K562 (cell line): ENCODE data around the gene SMYD2. TPM values are rescaled to one million over a fixed set of nuclear protein-coding genes. Genes with fewer than 3 reads are reported as not detected.
A peak's percentile ranks its signal among the peaks of the same experiment; 100 is the strongest.

Source experiments
- ATAC-seq: fragments of 200-7000 bp; cut with Tn5 transposase; 3 replicates; pipeline ENCODE4 v1.9.1; 2020; ENCODE audit warnings: moderate library complexity
- BruUV-seq: library from RNA; stranded (reverse); fragments of 400-500 nt; replicated peaks from 2 replicates; lab custom pipeline; 2021; lab: Mats Ljungman, UMichigan
- CTCF ChIA-PET: fragments of 300-600 bp; formaldehyde crosslinking; extraction: SDS; loops from one replicate; lab custom pipeline; 2021; ENCODE audit warnings: low intra/inter-chr PET ratio; lab: Yijun Ruan, JAX
- POLR2A ChIA-PET: fragments of 300-600, 350-650 bp; sonication (Branson Sonifier 250); formaldehyde crosslinking; extraction: SDS; loops from one replicate; lab custom pipeline; 2021; ENCODE audit warnings: antibody characterized with exemption, inconsistent platforms; lab: Yijun Ruan, JAX
- DNase-seq, 4 experiments: peaks; one replicate each; pipeline versions ENCODE4 v3.0.0 to v3.0.0-alpha.2; 2011 to 2018; ENCODE audit warnings: low spot score in 3 of 4, mixed read lengths in 3 of 4; ENCODE audit errors: extremely low read depth in 1 of 4
- FAIRE-seq: peaks from 2 replicates; lab custom pipeline; 2011; peaks lifted over from hg19 to GRCh38; lab: Jason Lieb, UNC
- H2AFZ ChIP-seq: 2 replicates; pipeline ENCODE4 v1.6.0; 2011; ENCODE audit warnings: low read depth, low read length, control low read depth, inconsistent platforms
- H3K27ac ChIP-seq: fragments of 200-600 bp; 3 replicates; pipeline ENCODE4 v1.8.0; 2011; ENCODE audit warnings: low read depth, mild to moderate bottlenecking, control low read depth, inconsistent platforms, low read length, moderate library complexity, mixed read lengths; ENCODE audit errors: extremely low read depth
- H3K27me3 ChIP-seq, 2 experiments: fragments of 300-600 bp in 1 of 2; 2 replicates in 1 of 2; 3 replicates in 1 of 2; pipeline versions ENCODE4 v1.6.0 to v1.8.0; 2011; ENCODE audit warnings: inconsistent platforms in 2 of 2, low read length in 2 of 2, mild to moderate bottlenecking in 1 of 2, mixed read lengths in 1 of 2, moderate library complexity in 1 of 2; ENCODE audit not compliant: control insufficient read depth in 2 of 2, insufficient read depth in 2 of 2
- H3K36me3 ChIP-seq: fragments of 300-600 bp; 3 replicates; pipeline ENCODE4 v1.8.0; 2011; ENCODE audit warnings: mild to moderate bottlenecking, low read length, inconsistent platforms; ENCODE audit not compliant: control insufficient read depth, insufficient read depth
- H3K4me1 ChIP-seq, 2 experiments: fragments of 200-600 bp in 1 of 2; replicated peaks in 1 of 2; 2 replicates in 1 of 2; 3 replicates in 1 of 2; pipeline versions ENCODE4 v1.5.1 to v1.8.0; 2011; ENCODE audit warnings: inconsistent platforms in 2 of 2, low read length in 2 of 2, mild to moderate bottlenecking in 1 of 2, mixed read lengths in 1 of 2, moderate library complexity in 1 of 2; ENCODE audit not compliant: control insufficient read depth in 2 of 2, insufficient read depth in 2 of 2
- H3K4me2 ChIP-seq: 2 replicates; pipeline ENCODE4 v1.6.1; 2011; ENCODE audit warnings: low read length, control low read depth, inconsistent platforms, mixed read lengths; ENCODE audit not compliant: insufficient read depth
- H3K4me3 ChIP-seq: fragments of 200-600 bp; sonication (generic), shearing (Covaris generic); 2 replicates; pipeline ENCODE4 v1.5.1; 2016; ENCODE audit warnings: control low read depth, inconsistent platforms
- H3K79me2 ChIP-seq: fragments of 200-600 bp; 3 replicates; pipeline ENCODE4 v1.8.0; 2011; ENCODE audit warnings: low read length, inconsistent platforms; ENCODE audit not compliant: control insufficient read depth, insufficient read depth
- H3K9ac ChIP-seq, 2 experiments: 2 replicates each; pipeline versions ENCODE4 v1.6.0 to v1.6.1; 2011; ENCODE audit warnings: low read depth in 2 of 2, low read length in 2 of 2, control low read depth in 1 of 2, inconsistent platforms in 1 of 2, mild to moderate bottlenecking in 1 of 2, mixed read lengths in 1 of 2; ENCODE audit not compliant: insufficient read depth in 1 of 2
- H3K9me1 ChIP-seq: one replicate; pipeline ENCODE4 v1.6.0; 2011; ENCODE audit warnings: inconsistent platforms, mild to moderate bottlenecking, low read length, moderate library complexity; ENCODE audit not compliant: control insufficient read depth, insufficient read depth
- H3K9me3 ChIP-seq: replicated peaks from 2 replicates; pipeline ENCODE4 v1.5.1; 2011; ENCODE audit warnings: low read depth, low read length, inconsistent platforms; ENCODE audit not compliant: control insufficient read depth, insufficient read depth
- H4K20me1 ChIP-seq: replicated peaks from 2 replicates; pipeline ENCODE4 v1.6.1; 2011; ENCODE audit warnings: low read length, inconsistent platforms, mixed read lengths; ENCODE audit not compliant: control insufficient read depth, insufficient read depth
- ARID1B ChIP-seq: fragments of 450-650 bp; IDR thresholded peaks from 2 replicates; pipeline ENCODE4 v1.6.1; 2016; ENCODE audit warnings: antibody characterized with exemption, mild to moderate bottlenecking, inconsistent platforms
- DPF2 ChIP-seq: fragments of 450-650 bp; IDR thresholded peaks from 2 replicates; pipeline ENCODE4 v1.6.1; 2016
- ETV5 ChIP-seq: sonication (generic); formaldehyde crosslinking; IDR thresholded peaks from 2 replicates; pipeline ENCODE4 v1.4.0; 2020; ENCODE audit warnings: low read depth, mild to moderate bottlenecking, missing genetic modification reagents
- FOSL1 ChIP-seq: fragments of 200-800 bp; sonication (Bioruptor generic); conservative IDR thresholded peaks from 2 replicates; pipeline ENCODE4 v1.6.1; 2016; ENCODE audit warnings: missing genetic modification characterization, missing compliant biosample characterization
- JUN ChIP-seq, 2 experiments: sonication (generic) in 1 of 2; formaldehyde crosslinking in 1 of 2; IDR thresholded peaks; 2 replicates each; pipeline versions ENCODE4 v1.6.1 to v1.8.0; 2012 to 2022; ENCODE audit warnings: borderline replicate concordance in 2 of 2, mild to moderate bottlenecking in 2 of 2, improper control_type of control experiment in 1 of 2, low read depth in 1 of 2, low read length in 1 of 2, missing genetic modification reagents in 1 of 2
- JUNB ChIP-seq: fragments of 450-650 bp; formaldehyde crosslinking; conservative IDR thresholded peaks from 2 replicates; pipeline ENCODE4 v1.4.0; 2020; ENCODE audit warnings: mild to moderate bottlenecking
- LCOR ChIP-seq: sonication (generic); formaldehyde crosslinking; IDR thresholded peaks from 2 replicates; pipeline ENCODE4 v1.8.0; 2022; ENCODE audit warnings: mild to moderate bottlenecking, missing genetic modification reagents
- MAZ ChIP-seq, 2 experiments: fragments of 450-650 bp in 1 of 2; sonication (generic) in 1 of 2; formaldehyde crosslinking; IDR thresholded peaks in 1 of 2; conservative IDR thresholded peaks in 1 of 2; 2 replicates each; pipeline versions ENCODE4 v1.4.0 to v1.5.0; 2020; ENCODE audit warnings: mild to moderate bottlenecking in 1 of 2, missing genetic modification reagents in 1 of 2
- MEF2D ChIP-seq: conservative IDR thresholded peaks from 2 replicates; pipeline ENCODE4 v1.6.1; 2016; ENCODE audit warnings: low read depth, missing genetic modification characterization, missing compliant biosample characterization
- MTF1 ChIP-seq: fragments of 250-450 bp; sonication (Bioruptor Pico); IDR thresholded peaks from 2 replicates; pipeline ENCODE4 v1.9.0; 2021; ENCODE audit warnings: moderate library complexity, mild to moderate bottlenecking, inconsistent platforms, borderline replicate concordance
- POLR2AphosphoS2 ChIP-seq: IDR thresholded peaks from 2 replicates; pipeline ENCODE4 v1.6.1; 2012; ENCODE audit warnings: low read length, improper control_type of control experiment
- RBM22 ChIP-seq: fragments of 200-400 bp; formaldehyde crosslinking; IDR thresholded peaks from 2 replicates; pipeline ENCODE4 v1.6.1; 2018; ENCODE audit warnings: low read length, low read depth; ENCODE audit not compliant: poor library complexity, severe bottlenecking
- SIRT6 ChIP-seq: IDR thresholded peaks from one replicate; pipeline ENCODE4 v1.6.1; 2012; ENCODE audit warnings: low read depth, mild to moderate bottlenecking, control low read depth, inconsistent platforms, low read length, moderate library complexity
- SMARCE1 ChIP-seq: fragments of 450-650 bp; IDR thresholded peaks from 2 replicates; pipeline ENCODE4 v1.7.1; 2016; ENCODE audit warnings: mild to moderate bottlenecking
- TEAD4 ChIP-seq, 2 experiments: sonication (generic) in 1 of 2; formaldehyde crosslinking in 1 of 2; IDR thresholded peaks; 2 replicates each; pipeline versions ENCODE4 v1.6.1 to v1.8.0; 2012 to 2022; ENCODE audit warnings: borderline replicate concordance in 1 of 2, inconsistent platforms in 1 of 2, low read length in 1 of 2, mild to moderate bottlenecking in 1 of 2, missing genetic modification reagents in 1 of 2
- ZNF583 ChIP-seq: fragments of 250-450 bp; sonication (Bioruptor Pico); IDR thresholded peaks from 2 replicates; pipeline ENCODE4 v1.4.0; 2020
- WGBS: fragments of 100-300 bp; shearing (Covaris generic); methylation state at CpG from one replicate; pipeline ENCODE4 v1.1.6; 2016; ENCODE audit warnings: low coverage, mixed read lengths; ENCODE audit not compliant: insufficient coverage; ENCODE audit errors: missing lambda C conversion rate; 5-methylcytosine and 5-hydroxymethylcytosine counted together
- in situ Hi-C: fragments of 300-500 bp; cut with MboI; formaldehyde crosslinking; loops from 4 replicates; pipeline ENCODE4 v1.15.0; 2018; ENCODE audit warnings: inconsistent platforms, mixed read lengths
- intact Hi-C: fragments of 100-400 bp; cut with micrococcal nuclease; formaldehyde crosslinking; loops from 2 replicates; pipeline ENCODE4 v1.14.2; 2022
- polyA plus RNA-seq, 8 experiments: library from polyadenylated mRNA; depleted of rRNA in 4 of 8; stranded (reverse) in 5 of 8; unstranded in 3 of 8; fragments of >200 nt; fragmentation: Nextera tagmentation in 2 of 8; fragmentation: Illumina TruSeq in 1 of 8; extraction: Ambion mirVana in 2 of 8; extraction: Trizol in 1 of 8; gene quantifications; 2 replicates each; pipeline versions ENCODE4 v1.2.1 to v1.2.3, GENCODE V29; 2011 to 2014; ENCODE audit warnings: inconsistent platforms in 1 of 8, missing spikeins in 1 of 8
- total RNA-seq, 7 experiments: library from RNA; depleted of rRNA in 6 of 7; stranded (reverse); fragments of >200 nt in 6 of 7; fragmentation: Illumina TruSeq in 2 of 7; extraction: Trizol in 2 of 7; gene quantifications; 2 replicates each; pipeline versions ENCODE4 v1.2.1 to v1.2.3, GENCODE V29; 2011 to 2021; ENCODE audit warnings: low replicate concordance in 1 of 7
- TF ChIP-seq, protein P1 (sequence below): sonication (generic); IDR thresholded peaks from 2 replicates; pipeline ENCODE4 v1.6.1; 2016
- TF ChIP-seq, protein P2 (sequence below): IDR thresholded peaks from 2 replicates; pipeline ENCODE4 v1.6.1; 2011; ENCODE audit warnings: borderline replicate concordance, low read depth, mild to moderate bottlenecking, moderate library complexity, low read length; ENCODE audit not compliant: insufficient read depth, poor library complexity, severe bottlenecking

The SMYD2 gene
- total and polyA plus RNA-seq, 9 of the 15 experiments (the other 6 are each of a cell fraction or from before 2014, with no cell fraction given) = 13.8 to 81.3 (median 39.9) TPM

DNA sequence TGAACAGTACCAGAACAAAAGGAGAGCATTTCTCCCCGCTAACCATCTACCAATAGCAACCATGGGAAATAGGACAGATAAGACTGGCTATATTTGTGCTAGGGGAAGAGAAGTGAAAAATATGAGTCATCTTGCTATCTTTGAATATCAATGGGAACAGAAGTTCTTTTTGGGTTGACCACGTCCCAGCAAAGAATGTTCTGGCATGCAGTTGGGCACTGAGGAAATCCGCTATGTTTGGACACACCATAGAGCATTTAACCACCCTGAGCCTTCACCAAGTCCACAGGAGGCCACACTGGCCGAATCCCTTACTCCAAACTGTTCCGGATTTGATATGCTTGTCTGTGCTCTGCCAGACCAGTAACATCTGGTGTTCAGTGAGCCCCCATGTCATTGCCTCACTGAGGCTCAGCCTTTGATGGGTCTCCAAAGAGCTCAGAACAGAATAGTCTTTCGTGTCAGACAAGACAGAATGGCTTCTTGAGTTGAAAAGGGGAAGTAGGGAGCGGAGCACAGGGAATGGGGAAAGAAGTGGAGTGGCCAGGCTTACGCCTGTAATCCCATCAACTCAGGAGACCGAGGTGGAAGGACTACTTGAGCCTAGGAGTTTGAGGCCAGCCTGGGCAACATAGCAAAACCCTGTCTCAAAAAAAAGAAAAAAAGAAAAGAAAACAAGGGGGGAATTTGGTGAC is 81.4 kb downstream of the SMYD2 start:
- H3K4me2 ChIP-seq = peak overlapping the region; percentile 42
- FAIRE-seq (peak; percentile 72), ATAC-seq (peak; percentile 66), DNase-seq (peak in 2 of 4 experiments; percentile 26 to 27)
- in situ Hi-C loops = no loop called here
- peaks cover 0 to 23% of the 10 kb centered on the region in 2 experiments; a peak in 3 of 5 replicates for H3K4me1 ChIP-seq
- H3K79me2 ChIP-seq = no peaks in the 10 kb centered on the region
- H2AFZ ChIP-seq = peak overlapping the region; percentile 75
- H3K27me3 ChIP-seq = peaks cover 8 to 24% of the 10 kb centered on the region in 2 experiments; a peak in 4 of 5 replicates
- ChIA-PET POLR2A (interaction anchor here (1.1 kb wide), 1 partner anchor 30 kb away, joined by 3 read pairs; no protein-coding TSS in a partner anchor), CTCF (no interaction called here)
- BruUV-seq = no TSS peak
- no peaks in the 10 kb centered on the region for H3K36me3 ChIP-seq
- H3K9me3 ChIP-seq = no peaks in the 10 kb centered on the region
- intact Hi-C loops = no loop called here
- no peak overlapping the region for H3K27ac ChIP-seq
- no peak overlapping the region for H3K4me3 ChIP-seq
- no peaks in the 10 kb centered on the region for H3K9me1 ChIP-seq
- H4K20me1 ChIP-seq = no peaks in the 10 kb centered on the region
- H3K9ac ChIP-seq = no peak overlapping the region
- 4% methylated on average over 9 of the region's 9 CpGs for WGBS
- TF ChIP-seq TEAD4 (IDR thresholded peaks at IDR 0.05; ENCODE audit: low read length) (peak; percentile 19; the same call in 1 of the 2 replicates), TEAD4 (CRISPR knock-in tag; IDR thresholded peaks at IDR 0.05; ENCODE audit: borderline replicate concordance) (no peak), DPF2 (peak; percentile 59), ZNF583 (CRISPR knock-in tag) (0 out of 2 replicates have a peak, but pooled peaks have one; percentile 29), ARID1B (peak; percentile 52), RBM22 (no peak), LCOR (CRISPR knock-in tag) (0 out of 2 replicates have a peak, but pooled peaks have one; percentile 62), MEF2D (peak; percentile 57), SIRT6 (no peak), ETV5 (CRISPR knock-in tag) (peak; percentile 48; the same call in 1 of the 2 replicates), JUNB (CRISPR knock-in tag) (peak; percentile 43; the same call in 1 of the 2 replicates), MAZ (CRISPR knock-in tag; conservative IDR thresholded peaks at IDR 0.05 in 1 of 2, IDR thresholded peaks at IDR 0.05 in 1 of 2) (0 out of 4 replicates have a peak, but pooled peaks of 1 of the 2 experiments have one; percentile 41), MTF1 (CRISPR knock-in tag) (no peak), SMARCE1 (0 out of 2 replicates have a peak, but pooled peaks have one; percentile 38), JUN (IDR thresholded peaks at IDR 0.05; ENCODE audit: borderline replicate concordance, low read depth, low read length) (0 out of 2 replicates have a peak, but pooled peaks have one; percentile 26), JUN (CRISPR knock-in tag; IDR thresholded peaks at IDR 0.05; ENCODE audit: borderline replicate concordance) (no peak), POLR2AphosphoS2 (no peak), FOSL1 (tag) (peak; percentile 88)
- TF ChIP-seq, protein P1, sequence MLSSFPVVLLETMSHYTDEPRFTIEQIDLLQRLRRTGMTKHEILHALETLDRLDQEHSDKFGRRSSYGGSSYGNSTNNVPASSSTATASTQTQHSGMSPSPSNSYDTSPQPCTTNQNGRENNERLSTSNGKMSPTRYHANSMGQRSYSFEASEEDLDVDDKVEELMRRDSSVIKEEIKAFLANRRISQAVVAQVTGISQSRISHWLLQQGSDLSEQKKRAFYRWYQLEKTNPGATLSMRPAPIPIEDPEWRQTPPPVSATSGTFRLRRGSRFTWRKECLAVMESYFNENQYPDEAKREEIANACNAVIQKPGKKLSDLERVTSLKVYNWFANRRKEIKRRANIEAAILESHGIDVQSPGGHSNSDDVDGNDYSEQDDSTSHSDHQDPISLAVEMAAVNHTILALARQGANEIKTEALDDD = 0 out of 2 replicates have a peak, but pooled peaks have one; percentile 38
- TF ChIP-seq, protein P2, sequence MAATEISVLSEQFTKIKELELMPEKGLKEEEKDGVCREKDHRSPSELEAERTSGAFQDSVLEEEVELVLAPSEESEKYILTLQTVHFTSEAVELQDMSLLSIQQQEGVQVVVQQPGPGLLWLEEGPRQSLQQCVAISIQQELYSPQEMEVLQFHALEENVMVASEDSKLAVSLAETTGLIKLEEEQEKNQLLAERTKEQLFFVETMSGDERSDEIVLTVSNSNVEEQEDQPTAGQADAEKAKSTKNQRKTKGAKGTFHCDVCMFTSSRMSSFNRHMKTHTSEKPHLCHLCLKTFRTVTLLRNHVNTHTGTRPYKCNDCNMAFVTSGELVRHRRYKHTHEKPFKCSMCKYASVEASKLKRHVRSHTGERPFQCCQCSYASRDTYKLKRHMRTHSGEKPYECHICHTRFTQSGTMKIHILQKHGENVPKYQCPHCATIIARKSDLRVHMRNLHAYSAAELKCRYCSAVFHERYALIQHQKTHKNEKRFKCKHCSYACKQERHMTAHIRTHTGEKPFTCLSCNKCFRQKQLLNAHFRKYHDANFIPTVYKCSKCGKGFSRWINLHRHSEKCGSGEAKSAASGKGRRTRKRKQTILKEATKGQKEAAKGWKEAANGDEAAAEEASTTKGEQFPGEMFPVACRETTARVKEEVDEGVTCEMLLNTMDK = no peak
